ENCODE data around the gene FNDC3B. TPM values are rescaled to one million over a fixed set of nuclear protein-coding genes. Genes with fewer than 3 reads are reported as not detected.

Gene FNDC3B
- total and polyA plus RNA-seq, 5 experiments from 2014 or later = 6.5 to 20.6 (median 8.8) TPM

DNA sequence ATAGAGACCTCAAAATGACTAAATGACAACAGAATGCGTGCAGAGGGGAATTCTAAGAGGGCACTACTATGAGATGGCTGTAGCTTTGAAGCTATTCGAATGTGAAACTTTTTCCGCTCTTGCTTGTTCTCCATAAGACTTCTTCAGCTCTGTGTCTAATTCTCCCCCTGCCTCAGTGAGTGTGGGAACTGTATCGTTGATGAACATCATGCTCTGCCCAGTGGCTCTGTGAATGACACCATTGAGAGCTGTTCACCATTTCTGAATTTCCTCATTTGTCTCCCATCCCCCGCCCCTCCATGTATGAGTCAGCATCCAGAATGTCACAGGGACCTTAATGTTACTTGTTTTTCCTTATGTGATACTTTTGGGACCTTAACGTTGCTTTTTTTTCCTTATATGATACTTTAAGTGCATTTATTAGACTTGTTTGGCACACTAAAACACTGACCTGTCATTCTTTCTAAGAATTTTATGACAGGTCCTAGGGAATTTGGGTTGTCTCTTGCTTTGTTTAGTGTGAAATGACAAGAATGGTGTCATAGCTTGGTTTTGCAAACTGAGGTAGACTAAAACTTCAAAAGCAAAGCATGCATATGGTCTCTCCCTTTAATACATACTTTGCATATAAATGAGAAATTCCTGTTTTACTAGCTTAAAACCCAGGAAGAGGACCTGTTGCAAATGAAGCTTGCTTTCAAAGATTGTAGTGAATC is 99.6 kb downstream of the FNDC3B start:
- Mint-ChIP-seq H3K36me3 (peaks cover 2 to 3% (median 3%) of the 10 kb centered on the region in 3 donors), H3K27me3 (no peaks in the 10 kb centered on the region), H3K4me3 (peak overlapping the region in 2 of 10 donors; percentile 29 to 67), H3K4me1 (peaks cover 20 to 79% (median 34%) of the 10 kb centered on the region in 4 donors), H3K9me3 (no peaks in the 10 kb centered on the region), H3K27ac (peak overlapping the region in 2 of 10 donors; percentile 49 to 79)
- DNase-seq = no peak
- no peak for ATAC-seq
- POLR2A ChIA-PET = interaction anchor here (0.8 kb wide), 1 partner anchor 869 kb away, joined by 3 read pairs; no protein-coding TSS in a partner anchor

DNA sequence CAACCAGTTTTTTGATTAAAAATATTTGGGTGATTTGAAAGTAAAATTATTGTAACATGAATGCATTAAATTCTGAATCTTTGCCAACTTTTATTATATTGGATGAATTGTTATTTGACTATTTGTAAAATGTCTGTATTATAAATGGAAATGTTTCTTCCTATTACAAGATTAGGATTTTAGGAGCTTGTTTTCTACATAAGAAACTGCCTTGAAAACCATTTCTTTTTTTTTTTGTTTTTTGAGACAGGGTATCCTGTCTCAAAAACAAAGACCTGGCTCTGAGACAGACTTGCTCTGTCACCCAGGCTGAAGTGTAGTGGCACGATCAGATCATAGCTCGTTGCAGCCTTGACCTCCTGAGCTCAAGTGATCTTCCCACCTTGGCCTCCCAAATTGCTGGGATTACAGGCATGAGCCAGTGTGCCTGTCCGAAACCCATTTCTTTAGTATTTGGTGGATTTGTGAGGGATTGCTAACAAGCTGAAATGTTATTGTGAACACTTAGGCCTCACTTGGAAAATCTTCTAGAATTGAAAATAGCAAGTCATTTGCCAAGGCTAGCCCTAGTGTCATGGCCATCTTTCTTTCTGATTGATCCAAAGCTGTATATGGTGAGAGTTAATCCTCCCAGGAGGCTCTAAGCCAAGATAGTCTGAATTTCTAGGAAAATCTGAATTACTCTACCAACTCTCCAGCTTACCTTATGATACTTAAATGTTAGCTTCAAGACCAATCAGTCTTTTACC is 100.3 kb downstream of the FNDC3B start:
- ATAC-seq = no peak
- POLR2A ChIA-PET = interaction anchor here (0.5 to 0.8 kb wide), 2 partner anchors 42 to 870 kb away, joined by 3 to 5 read pairs; no protein-coding TSS in a partner anchor
- H3K36me3 Mint-ChIP-seq = peaks cover 0 to 5% (median 3%) of the 10 kb centered on the region in 3 donors
- H3K27me3 Mint-ChIP-seq = no peaks in the 10 kb centered on the region
- peak overlapping the region in 1 of 10 donors; percentile 17 for H3K27ac Mint-ChIP-seq
- H3K9me3 Mint-ChIP-seq = no peaks in the 10 kb centered on the region
- peaks cover 21 to 81% (median 37%) of the 10 kb centered on the region in 4 donors for H3K4me1 Mint-ChIP-seq
- DNase-seq = no peak
- H3K4me3 Mint-ChIP-seq = no peak overlapping the region

DNA sequence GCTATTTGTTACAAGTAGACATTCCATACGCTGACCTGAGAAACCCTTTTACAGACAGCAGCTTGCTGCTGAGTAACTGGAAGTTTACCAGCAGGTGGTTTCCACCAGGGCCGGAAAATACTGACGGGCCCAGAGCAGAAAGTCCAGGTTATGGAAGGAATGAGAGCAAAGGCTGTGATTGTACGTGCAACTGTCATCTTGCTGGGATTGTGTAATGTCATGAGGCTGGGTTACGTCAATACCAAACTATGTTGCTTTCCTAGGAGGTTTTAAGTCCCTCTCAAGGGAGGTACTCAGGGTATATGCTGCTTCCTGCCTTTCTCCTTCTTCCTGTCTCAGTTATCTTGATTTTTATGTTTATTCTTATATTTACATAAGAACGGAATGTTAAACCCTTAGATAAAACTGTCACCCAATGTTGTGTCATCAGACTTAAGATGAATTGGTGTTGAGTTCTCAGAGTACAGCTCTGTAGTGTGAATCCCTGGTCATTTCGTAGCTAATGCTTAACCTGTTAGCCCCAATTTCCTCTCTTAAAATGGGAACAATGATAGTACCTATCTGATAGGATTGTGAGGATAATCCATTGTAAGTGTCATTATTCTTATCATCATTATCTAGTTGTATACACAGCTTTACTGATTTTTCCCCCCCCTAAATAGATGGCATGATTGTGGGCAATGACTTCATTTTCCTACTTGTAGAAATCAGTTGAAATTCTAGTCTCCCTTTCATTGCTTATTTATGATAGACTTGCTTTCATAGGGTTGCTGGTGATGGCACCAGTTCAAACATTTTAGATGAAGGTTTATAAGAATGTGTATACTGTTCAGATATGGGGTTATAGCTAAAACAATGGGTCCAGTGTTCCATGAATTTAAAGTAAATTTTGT is 101.4 kb downstream of the FNDC3B start:
- no peaks in the 10 kb centered on the region for H3K27me3 Mint-ChIP-seq
- no peak overlapping the region for H3K27ac Mint-ChIP-seq
- no peaks in the 10 kb centered on the region for H3K9me3 Mint-ChIP-seq
- H3K36me3 Mint-ChIP-seq = peaks cover 0 to 5% (median 3%) of the 10 kb centered on the region in 3 donors
- no peak overlapping the region for H3K4me3 Mint-ChIP-seq
- DNase-seq = no peak
- ATAC-seq = no peak
- POLR2A ChIA-PET = no interaction called here
- H3K4me1 Mint-ChIP-seq = peaks cover 22 to 81% (median 40%) of the 10 kb centered on the region in 4 donors

DNA sequence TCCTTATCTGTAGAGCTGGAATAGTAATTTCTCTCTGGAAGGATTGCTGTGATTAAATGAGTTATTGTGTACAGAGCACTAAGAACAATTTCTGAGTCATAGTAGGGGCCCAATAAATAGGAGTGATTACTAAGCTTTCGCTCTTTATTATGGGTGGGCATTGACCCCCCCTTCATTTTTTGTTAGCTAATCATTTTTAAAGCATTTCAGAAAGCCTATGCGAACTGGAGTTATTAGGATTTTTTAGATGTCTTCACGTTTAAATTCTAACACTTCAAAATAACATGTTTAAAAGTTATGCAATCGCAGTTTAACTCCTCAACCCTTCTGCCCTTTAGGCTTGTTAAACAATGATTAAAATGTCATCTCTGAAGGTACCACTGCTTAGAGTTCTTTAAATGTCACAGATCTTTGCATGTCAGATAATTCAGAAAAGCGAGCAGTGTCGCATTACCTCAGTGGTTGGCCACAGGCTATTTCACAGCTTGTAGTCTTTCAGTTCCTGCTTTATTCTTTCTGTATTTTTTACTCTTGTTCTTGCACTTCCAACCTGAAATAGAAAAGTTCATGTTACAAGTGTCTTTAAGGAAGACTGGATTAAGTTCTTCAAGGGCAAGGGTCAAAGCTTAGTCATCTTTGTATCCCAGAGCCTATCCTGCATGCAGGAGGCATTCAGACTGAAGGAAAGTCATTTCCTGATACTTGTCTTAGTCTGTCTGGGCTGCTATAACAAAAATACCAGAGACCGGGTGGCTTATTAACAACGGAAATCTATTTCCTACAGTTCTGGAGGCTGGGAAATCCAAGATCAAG is 102.9 kb downstream of the FNDC3B start:
- ATAC-seq (no peak), DNase-seq (no peak)
- Mint-ChIP-seq H3K4me3 (peak overlapping the region in 1 of 10 donors; percentile 12), H3K27ac (peak overlapping the region in 1 of 10 donors; percentile 56), H3K36me3 (peaks cover 0 to 5% (median 3%) of the 10 kb centered on the region in 3 donors), H3K4me1 (peaks cover 18 to 83% (median 39%) of the 10 kb centered on the region in 4 donors), H3K9me3 (no peaks in the 10 kb centered on the region), H3K27me3 (no peaks in the 10 kb centered on the region)
- POLR2A ChIA-PET = no interaction called here

DNA sequence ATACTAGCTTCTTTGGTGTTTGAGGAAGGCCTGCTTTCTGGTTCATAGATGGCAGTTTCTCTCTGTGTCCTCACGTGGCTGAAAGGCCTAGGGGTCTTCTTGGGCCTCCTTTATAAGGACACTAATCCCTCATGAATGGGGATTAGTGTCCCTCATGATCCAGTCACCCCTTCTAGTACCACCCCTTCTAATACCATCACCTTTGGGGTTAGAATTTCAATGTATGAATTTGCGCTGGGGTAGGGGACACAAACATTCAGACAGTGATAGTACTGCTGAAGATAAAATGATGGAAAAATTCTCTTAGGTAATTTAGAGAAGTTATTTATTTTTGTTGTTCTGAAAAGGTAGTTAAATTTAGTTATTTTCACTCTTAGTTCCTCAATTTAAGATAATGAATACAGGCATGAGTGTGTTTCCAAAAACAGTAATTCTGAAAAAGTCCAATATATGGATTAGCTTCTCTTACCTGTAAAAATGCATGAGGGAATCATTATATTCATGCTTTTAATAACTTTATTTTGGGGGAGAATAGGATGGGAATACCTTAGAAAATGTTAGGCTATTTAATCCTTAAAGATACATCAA is 103.6 kb downstream of the FNDC3B start:
- ATAC-seq = no peak
- Mint-ChIP-seq H3K4me1 (peaks cover 19 to 79% (median 34%) of the 10 kb centered on the region in 4 donors), H3K27me3 (no peaks in the 10 kb centered on the region), H3K4me3 (no peak overlapping the region), H3K27ac (peak overlapping the region in 1 of 10 donors; percentile 56), H3K36me3 (peaks cover 0 to 5% (median 3%) of the 10 kb centered on the region in 3 donors), H3K9me3 (no peaks in the 10 kb centered on the region)
- DNase-seq = no peak
- POLR2A ChIA-PET = no interaction called here

DNA sequence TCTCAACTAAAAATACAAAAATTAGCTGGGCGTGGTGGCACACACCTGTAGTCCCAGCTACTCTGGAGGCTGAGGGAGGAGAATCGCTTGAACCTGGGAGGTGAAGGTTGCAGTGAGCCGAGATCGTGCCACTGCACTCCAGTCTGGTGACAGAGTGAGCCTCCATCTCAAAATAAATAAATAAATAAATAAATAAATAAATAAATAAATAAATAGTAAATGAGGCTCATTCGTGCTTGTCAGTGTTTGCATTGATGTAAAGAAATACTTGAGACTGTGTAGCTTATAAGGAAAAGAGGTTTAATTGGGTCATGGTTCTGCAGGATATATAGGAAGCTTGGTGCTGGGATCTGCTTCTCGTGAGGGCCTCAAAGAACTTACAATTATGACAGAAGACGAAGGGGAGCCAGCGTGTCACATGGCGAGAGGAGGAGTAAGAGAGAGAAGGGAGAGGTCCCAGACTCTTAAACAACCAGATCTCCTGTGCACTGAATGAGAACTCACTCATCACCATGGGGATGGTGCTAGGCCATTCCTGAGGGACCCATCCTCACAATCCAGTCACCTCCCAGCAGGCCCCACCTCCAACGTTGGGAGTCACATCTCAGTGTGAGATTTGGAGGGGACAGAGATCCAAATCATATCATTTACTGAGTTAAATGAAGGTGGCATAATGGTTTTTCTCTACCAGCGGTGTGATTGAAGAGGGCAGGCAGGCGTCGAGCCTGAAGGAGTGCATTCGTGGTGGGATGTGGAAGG is 104.5 kb downstream of the FNDC3B start:
- Mint-ChIP-seq H3K27me3 (no peaks in the 10 kb centered on the region), H3K4me3 (no peak overlapping the region), H3K36me3 (peaks cover 0 to 5% (median 3%) of the 10 kb centered on the region in 3 donors), H3K9me3 (no peaks in the 10 kb centered on the region), H3K4me1 (peaks cover 15 to 80% (median 31%) of the 10 kb centered on the region in 4 donors), H3K27ac (peak overlapping the region in 2 of 10 donors; percentile 20 to 43)
- POLR2A ChIA-PET = no interaction called here
- ATAC-seq = no peak
- no peak for DNase-seq

DNA sequence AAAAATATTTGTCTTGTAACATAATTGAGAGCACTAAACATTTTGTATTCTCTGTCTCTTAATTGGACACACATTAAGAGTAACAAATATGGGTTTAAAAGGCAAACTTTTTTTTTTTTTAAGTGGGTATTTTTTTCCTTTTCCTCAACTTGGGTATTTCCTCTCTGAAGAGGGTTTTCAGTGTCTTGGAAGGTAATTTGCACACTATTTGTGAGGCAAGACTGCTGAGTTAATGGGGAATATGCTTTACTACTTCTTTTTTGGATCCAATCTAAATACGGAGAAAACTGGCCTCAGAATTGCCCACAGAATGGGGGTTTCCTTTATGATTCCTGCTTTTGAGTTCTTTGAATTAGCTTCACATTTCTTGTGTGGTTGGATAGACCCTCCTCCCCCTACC is 105.2 kb downstream of the FNDC3B start:
- Mint-ChIP-seq H3K4me1 (peaks cover 14 to 78% (median 28%) of the 10 kb centered on the region in 4 donors), H3K36me3 (peaks cover 0 to 5% (median 3%) of the 10 kb centered on the region in 3 donors), H3K4me3 (no peak overlapping the region), H3K9me3 (no peaks in the 10 kb centered on the region), H3K27me3 (no peaks in the 10 kb centered on the region), H3K27ac (no peak overlapping the region)
- ATAC-seq (no peak), DNase-seq (no peak)
- POLR2A ChIA-PET = no interaction called here

DNA sequence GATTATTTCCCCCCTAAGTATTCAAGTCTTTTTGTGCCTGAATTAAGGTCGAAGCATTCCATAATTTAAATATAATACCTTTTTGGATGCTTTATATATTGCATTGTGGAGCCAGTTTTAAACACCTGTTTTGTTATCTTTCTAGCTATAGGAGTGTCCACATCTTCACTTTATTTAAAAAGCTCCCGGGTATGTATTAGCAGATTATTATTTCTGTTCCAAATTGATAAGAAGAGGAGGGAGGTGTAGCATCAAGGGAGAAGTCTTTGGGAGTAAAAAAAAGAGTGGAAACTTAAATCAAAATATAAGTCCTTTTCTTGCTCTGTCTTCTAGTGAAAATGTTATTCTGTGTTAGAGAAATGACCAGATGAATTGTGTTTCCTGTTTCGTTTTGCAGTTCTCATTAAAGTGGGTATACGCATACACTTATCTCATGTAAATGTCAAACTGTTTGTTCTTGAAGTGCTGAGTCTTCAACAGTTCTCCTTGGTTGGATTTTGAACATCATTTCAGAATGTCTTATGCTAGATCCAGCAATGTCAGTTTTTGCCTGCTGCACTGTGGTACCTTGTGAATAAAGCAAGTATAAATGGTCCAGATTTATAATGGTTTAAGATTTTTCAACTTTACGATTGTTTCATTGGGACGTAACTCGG is 105.8 kb downstream of the FNDC3B start:
- POLR2A ChIA-PET = no interaction called here
- Mint-ChIP-seq H3K4me3 (peak overlapping the region in 1 of 10 donors; percentile 65), H3K27me3 (no peaks in the 10 kb centered on the region), H3K36me3 (peaks cover 0 to 5% (median 3%) of the 10 kb centered on the region in 3 donors), H3K27ac (peak overlapping the region in 2 of 10 donors; percentile 21 to 31), H3K9me3 (no peaks in the 10 kb centered on the region), H3K4me1 (peaks cover 14 to 73% (median 28%) of the 10 kb centered on the region in 4 donors)
- ATAC-seq (no peak), DNase-seq (no peak)

DNA sequence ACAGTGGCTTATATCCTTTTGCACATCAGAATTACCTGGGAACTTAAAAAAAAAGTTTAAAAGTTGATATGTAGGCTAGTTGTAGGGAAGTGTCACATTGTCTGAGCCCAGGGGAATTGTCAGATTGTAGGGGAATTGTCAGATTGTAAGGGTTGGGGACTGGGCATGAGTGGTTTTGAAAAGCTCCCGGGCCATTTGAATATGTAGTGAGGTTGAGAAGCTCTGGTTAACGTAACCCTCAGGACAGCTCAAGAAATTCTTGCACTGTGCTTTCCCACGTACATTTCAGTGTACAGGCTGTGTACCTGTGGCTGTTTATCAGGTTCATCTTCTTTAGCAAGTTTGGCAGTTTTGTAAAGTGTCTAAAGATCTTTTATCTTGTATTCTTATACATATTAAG is 107.0 kb downstream of the FNDC3B start:
- H3K27me3 Mint-ChIP-seq = no peaks in the 10 kb centered on the region
- H3K4me3 Mint-ChIP-seq = no peak overlapping the region
- POLR2A ChIA-PET = no interaction called here
- DNase-seq = no peak
- no peaks in the 10 kb centered on the region for H3K9me3 Mint-ChIP-seq
- H3K36me3 Mint-ChIP-seq = peaks cover 0 to 5% (median 3%) of the 10 kb centered on the region in 3 donors
- ATAC-seq = no peak
- H3K27ac Mint-ChIP-seq = peak overlapping the region in 1 of 10 donors; percentile 6
- peaks cover 15 to 65% (median 25%) of the 10 kb centered on the region in 4 donors for H3K4me1 Mint-ChIP-seq

DNA sequence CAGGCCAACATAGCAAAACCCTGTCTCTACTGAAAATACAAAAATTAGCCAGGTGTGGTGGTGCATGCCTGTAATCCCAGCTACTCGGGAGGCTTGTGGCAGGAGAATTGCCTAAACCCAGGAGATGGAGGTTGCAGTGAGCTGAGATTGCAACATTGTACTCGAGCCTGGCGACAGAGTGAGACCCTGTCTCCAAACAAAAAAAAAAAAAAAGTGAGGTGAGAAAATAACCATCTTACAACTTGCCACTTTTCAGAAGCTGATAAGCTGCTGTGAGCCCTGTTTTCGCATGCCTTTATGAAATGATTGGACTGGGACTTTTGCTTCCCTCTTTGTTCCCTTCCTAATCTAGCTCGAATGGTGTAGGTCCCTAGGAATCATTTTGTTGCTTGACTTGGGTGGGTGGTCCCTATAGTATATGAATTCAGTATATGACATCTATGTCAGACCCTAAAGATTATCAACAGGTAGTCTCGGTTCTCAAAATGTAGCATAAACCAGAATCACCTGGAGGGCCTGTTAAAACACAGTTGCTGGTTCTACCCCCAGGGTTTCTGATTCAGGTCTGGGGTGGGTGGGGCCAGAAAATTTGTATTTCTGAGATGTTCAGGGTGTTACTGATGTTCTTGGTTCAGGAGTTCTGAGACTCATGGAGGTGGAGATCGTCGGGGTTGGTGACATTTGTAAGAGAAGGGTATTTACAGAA is 107.9 kb downstream of the FNDC3B start:
- ATAC-seq (no peak), DNase-seq (no peak)
- H3K27ac Mint-ChIP-seq = peak overlapping the region in 1 of 10 donors; percentile 6
- H3K27me3 Mint-ChIP-seq = no peaks in the 10 kb centered on the region
- POLR2A ChIA-PET = no interaction called here
- peaks cover 16 to 60% (median 28%) of the 10 kb centered on the region in 4 donors for H3K4me1 Mint-ChIP-seq
- no peaks in the 10 kb centered on the region for H3K9me3 Mint-ChIP-seq
- H3K36me3 Mint-ChIP-seq = peaks cover 0 to 5% (median 3%) of the 10 kb centered on the region in 3 donors
- no peak overlapping the region for H3K4me3 Mint-ChIP-seq

All from naive thymus-derived CD8-positive, alpha-beta T cell (primary cell).